Neural cell (in vitro differentiated cells): ENCODE results near the gene RCSD1. TPM values are rescaled to one million over a fixed set of nuclear protein-coding genes. Genes with fewer than 3 reads are reported as not detected.

Experiments
- H2AFZ ChIP-seq: fragments of 200-600, 300-800 bp; sonication (generic), shearing (Covaris generic); 2 replicates; pipeline ENCODE4 v1.6.0; 2014; ENCODE audit warnings: low read depth, mild to moderate bottlenecking, antibody characterized with exemption, low read length, moderate library complexity
- H3F3A ChIP-seq: fragments of 200-600 bp; shearing (Covaris generic); 2 replicates; pipeline ENCODE4 v1.6.1; 2016; ENCODE audit warnings: mild to moderate bottlenecking, moderate library complexity, mixed read lengths, antibody characterized with exemption, low read length; ENCODE audit not compliant: insufficient read depth, poor library complexity, severe bottlenecking
- H3K27ac ChIP-seq: fragments of 200-600, 300-800 bp; sonication (generic), shearing (Covaris generic); 2 replicates; pipeline ENCODE4 v1.5.1; 2014; ENCODE audit warnings: mild to moderate bottlenecking, low read length, moderate library complexity
- H3K27me3 ChIP-seq: fragments of 300-800, 200-600 bp; sonication (generic), shearing (Covaris generic); 2 replicates; pipeline ENCODE4 v1.6.0; 2014; ENCODE audit warnings: mild to moderate bottlenecking, low read depth, low read length, moderate library complexity; ENCODE audit not compliant: insufficient read depth
- H3K36me3 ChIP-seq: fragments of 300-800, 200-600 bp; sonication (generic), shearing (Covaris generic); 2 replicates; pipeline ENCODE4 v1.5.1; 2014; ENCODE audit warnings: mild to moderate bottlenecking, antibody characterized with exemption, low read length, moderate library complexity; ENCODE audit not compliant: insufficient read depth
- H3K4me2 ChIP-seq: fragments of 300-800, 200-600 bp; sonication (generic), shearing (Covaris generic); 2 replicates; pipeline ENCODE4 v1.6.0; 2014; ENCODE audit warnings: mild to moderate bottlenecking, low read length
- H3K4me3 ChIP-seq: fragments of 300-800, 200-600 bp; sonication (generic), shearing (Covaris generic); 2 replicates; pipeline ENCODE4 v1.5.1; 2014; ENCODE audit warnings: mild to moderate bottlenecking, low read length, moderate library complexity
- H3K79me2 ChIP-seq: fragments of 200-600 bp; shearing (Covaris generic); replicated peaks from 2 replicates; pipeline ENCODE4 v1.6.0; 2014; ENCODE audit warnings: mild to moderate bottlenecking, low read length, moderate library complexity; ENCODE audit not compliant: insufficient read depth
- H3K9ac ChIP-seq: fragments of 300-800, 200-600 bp; sonication (generic), shearing (Covaris generic); 2 replicates; pipeline ENCODE4 v1.6.1; 2016; ENCODE audit warnings: mild to moderate bottlenecking, low read length, mixed read lengths
- H3K9me2 ChIP-seq: fragments of 200-600 bp; shearing (Covaris generic); 2 replicates; pipeline ENCODE4 v1.6.1; 2016; ENCODE audit warnings: mild to moderate bottlenecking, low read length, mixed read lengths; ENCODE audit not compliant: insufficient read depth
- H3K9me3 ChIP-seq: fragments of 200-600, 300-800 bp; sonication (generic), shearing (Covaris generic); 2 replicates; pipeline ENCODE4 v1.6.1; 2016; ENCODE audit warnings: mild to moderate bottlenecking, mixed run types, low read length, moderate library complexity, mixed read lengths
- H4K20me1 ChIP-seq: fragments of 200-600 bp; shearing (Covaris generic); 2 replicates; pipeline ENCODE4 v1.6.1; 2016; ENCODE audit warnings: mild to moderate bottlenecking, mixed run types; ENCODE audit not compliant: insufficient read depth
- CTCF ChIP-seq: fragments of 450-650 bp; IDR thresholded peaks from 2 replicates; pipeline ENCODE4 v1.5.1; 2014; ENCODE audit warnings: antibody characterized with exemption, mild to moderate bottlenecking, moderate library complexity; ENCODE audit not compliant: poor library complexity, severe bottlenecking
- EP300 ChIP-seq: fragments of 450-650 bp; conservative IDR thresholded peaks from 2 replicates; pipeline ENCODE4 v1.6.1; 2014; ENCODE audit warnings: antibody characterized with exemption, mild to moderate bottlenecking, moderate library complexity; ENCODE audit not compliant: poor library complexity, severe bottlenecking
- EZH2 ChIP-seq: fragments of 200-600, 300-800 bp; shearing (Covaris generic), sonication (generic); IDR thresholded peaks from 2 replicates; pipeline ENCODE4 v1.6.1; 2014; ENCODE audit warnings: antibody characterized with exemption, low read length, borderline replicate concordance, mild to moderate bottlenecking; ENCODE audit not compliant: insufficient read depth, poor library complexity, severe bottlenecking
- MXI1 ChIP-seq: fragments of 450-650 bp; conservative IDR thresholded peaks from 2 replicates; pipeline ENCODE4 v1.6.1; 2014; ENCODE audit warnings: antibody characterized with exemption, mild to moderate bottlenecking; ENCODE audit not compliant: poor library complexity, severe bottlenecking
- POLR2AphosphoS5 ChIP-seq: IDR thresholded peaks from 2 replicates; pipeline ENCODE4 v1.6.1; 2012
- RAD21 ChIP-seq: fragments of 450-650 bp; conservative IDR thresholded peaks from 2 replicates; pipeline ENCODE4 v1.6.1; 2014; ENCODE audit warnings: antibody characterized with exemption, mild to moderate bottlenecking, moderate library complexity
- SMC3 ChIP-seq: fragments of 450-650 bp; conservative IDR thresholded peaks from 2 replicates; pipeline ENCODE4 v1.6.1; 2014; ENCODE audit warnings: antibody characterized with exemption, mild to moderate bottlenecking, moderate library complexity; ENCODE audit not compliant: poor library complexity
- TAF1 ChIP-seq: IDR thresholded peaks from 2 replicates; pipeline ENCODE4 v1.6.1; 2012; ENCODE audit warnings: low read depth
- polyA plus RNA-seq: library from polyadenylated mRNA; depleted of rRNA; stranded (reverse); fragments of >200 nt; gene quantifications from 2 replicates; pipeline ENCODE4 v1.2.3, GENCODE V29; 2014
- TF ChIP-seq, protein P1 (sequence below): IDR thresholded peaks from 2 replicates; pipeline ENCODE4 v1.6.1; 2012; ENCODE audit warnings: borderline replicate concordance

The RCSD1 gene
- polyA plus RNA-seq, 1 donor from 2014 or later: not detected

DNA sequence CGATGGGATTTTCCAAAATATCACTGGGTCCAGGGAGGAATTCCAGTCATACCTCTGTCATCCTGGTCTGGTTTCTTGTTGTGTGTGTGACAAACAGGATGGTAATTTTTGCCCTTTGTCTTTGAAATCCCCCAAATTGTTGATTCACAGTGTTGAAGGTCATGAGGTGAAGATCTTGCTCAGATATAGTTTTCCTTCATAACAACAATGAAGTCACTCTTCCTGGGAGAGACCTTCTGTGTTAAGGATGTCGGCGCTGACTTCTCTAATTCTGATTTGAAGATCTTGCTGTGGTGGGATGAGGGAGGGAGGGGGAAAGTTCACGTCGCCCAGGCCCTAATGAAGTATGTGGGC is 59.5 kb downstream of the RCSD1 start:
- Histone ChIP-seq H3K9ac (no peak overlapping the region), H3K79me2 (no peaks in the 10 kb centered on the region), H3K4me2 (no peak overlapping the region), H3K27me3 (no peaks in the 10 kb centered on the region), H4K20me1 (no peaks in the 10 kb centered on the region), H3K4me3 (no peak overlapping the region), H3K27ac (no peak overlapping the region), H2AFZ (no peak overlapping the region), H3K9me3 (no peaks in the 10 kb centered on the region), H3K36me3 (no peaks in the 10 kb centered on the region), H3K9me2 (no peaks in the 10 kb centered on the region), H3F3A (no peaks in the 10 kb centered on the region)
- TF ChIP-seq, protein P1, sequence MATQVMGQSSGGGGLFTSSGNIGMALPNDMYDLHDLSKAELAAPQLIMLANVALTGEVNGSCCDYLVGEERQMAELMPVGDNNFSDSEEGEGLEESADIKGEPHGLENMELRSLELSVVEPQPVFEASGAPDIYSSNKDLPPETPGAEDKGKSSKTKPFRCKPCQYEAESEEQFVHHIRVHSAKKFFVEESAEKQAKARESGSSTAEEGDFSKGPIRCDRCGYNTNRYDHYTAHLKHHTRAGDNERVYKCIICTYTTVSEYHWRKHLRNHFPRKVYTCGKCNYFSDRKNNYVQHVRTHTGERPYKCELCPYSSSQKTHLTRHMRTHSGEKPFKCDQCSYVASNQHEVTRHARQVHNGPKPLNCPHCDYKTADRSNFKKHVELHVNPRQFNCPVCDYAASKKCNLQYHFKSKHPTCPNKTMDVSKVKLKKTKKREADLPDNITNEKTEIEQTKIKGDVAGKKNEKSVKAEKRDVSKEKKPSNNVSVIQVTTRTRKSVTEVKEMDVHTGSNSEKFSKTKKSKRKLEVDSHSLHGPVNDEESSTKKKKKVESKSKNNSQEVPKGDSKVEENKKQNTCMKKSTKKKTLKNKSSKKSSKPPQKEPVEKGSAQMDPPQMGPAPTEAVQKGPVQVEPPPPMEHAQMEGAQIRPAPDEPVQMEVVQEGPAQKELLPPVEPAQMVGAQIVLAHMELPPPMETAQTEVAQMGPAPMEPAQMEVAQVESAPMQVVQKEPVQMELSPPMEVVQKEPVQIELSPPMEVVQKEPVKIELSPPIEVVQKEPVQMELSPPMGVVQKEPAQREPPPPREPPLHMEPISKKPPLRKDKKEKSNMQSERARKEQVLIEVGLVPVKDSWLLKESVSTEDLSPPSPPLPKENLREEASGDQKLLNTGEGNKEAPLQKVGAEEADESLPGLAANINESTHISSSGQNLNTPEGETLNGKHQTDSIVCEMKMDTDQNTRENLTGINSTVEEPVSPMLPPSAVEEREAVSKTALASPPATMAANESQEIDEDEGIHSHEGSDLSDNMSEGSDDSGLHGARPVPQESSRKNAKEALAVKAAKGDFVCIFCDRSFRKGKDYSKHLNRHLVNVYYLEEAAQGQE: no peak
- TF ChIP-seq RAD21 (no peak), MXI1 (no peak), SMC3 (no peak), TAF1 (no peak), EZH2 (no peak), EP300 (no peak), POLR2AphosphoS5 (no peak)

DNA sequence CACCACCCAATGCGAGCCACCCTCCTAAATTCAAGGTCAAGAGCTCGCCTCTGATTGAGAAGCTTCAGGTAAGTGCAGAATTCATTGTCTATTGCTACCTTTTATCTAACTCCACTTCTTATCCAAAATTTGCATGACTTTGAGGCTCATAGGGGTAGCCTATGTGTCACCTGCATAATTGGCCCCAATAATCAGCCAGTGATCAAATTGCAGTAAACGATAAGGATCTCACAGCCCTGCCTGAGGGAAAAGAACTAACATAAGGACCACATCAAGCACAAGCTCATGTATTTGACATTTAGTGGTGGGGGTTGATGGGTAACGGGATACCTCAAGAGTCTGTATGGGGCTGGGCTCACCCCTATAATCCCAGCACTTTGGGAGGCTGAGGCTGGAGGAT is 60.0 kb downstream of the RCSD1 start:
- Histone ChIP-seq H3K4me2 (no peak overlapping the region), H3K9me3 (no peaks in the 10 kb centered on the region), H4K20me1 (no peaks in the 10 kb centered on the region), H3K9ac (no peak overlapping the region), H3F3A (no peaks in the 10 kb centered on the region), H2AFZ (no peak overlapping the region), H3K27ac (no peak overlapping the region), H3K9me2 (no peaks in the 10 kb centered on the region), H3K79me2 (no peaks in the 10 kb centered on the region), H3K4me3 (no peak overlapping the region), H3K36me3 (no peaks in the 10 kb centered on the region), H3K27me3 (no peaks in the 10 kb centered on the region)
- TF ChIP-seq EZH2 (no peak), EP300 (no peak), CTCF (no peak), SMC3 (no peak), TAF1 (no peak), POLR2AphosphoS5 (no peak), MXI1 (no peak)
- TF ChIP-seq, protein P1: no peak
